ENCODE results near the gene NMUR1.

NMUR1 gene

GRCh38 chr2:231483398-231484329 lies 46.6 kb downstream of the NMUR1 start:
- DNase-seq, result no peak

GRCh38 chr2:231482806-231483391 lies 47.3 kb downstream of the NMUR1 start:
- DNase-seq, result peak; percentile 5 to 27 (median 11)

- no peak for DNase-seq
Measured at GRCh38 chr2:231480781-231481180, 49.5 kb downstream of the NMUR1 start.

DNA sequence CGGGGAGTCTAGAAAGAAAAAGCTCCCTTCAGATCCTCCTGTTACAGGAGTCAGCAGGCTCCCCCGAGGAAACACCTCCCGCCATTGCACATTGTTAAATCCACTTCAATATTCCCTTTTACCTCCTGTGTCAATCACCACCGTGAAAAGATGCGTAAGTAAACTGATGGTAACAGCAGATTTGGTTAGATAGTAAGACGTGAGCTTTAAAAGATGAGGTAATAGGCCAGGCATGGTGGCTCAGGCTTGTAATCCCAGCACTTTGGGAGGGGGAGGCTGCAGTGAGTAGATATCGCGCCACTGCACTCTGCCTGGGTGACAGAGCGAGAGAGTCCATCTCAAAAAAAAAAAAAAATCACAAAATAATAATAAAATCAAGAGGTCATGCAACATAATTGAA lies 50.8 kb downstream of the NMUR1 start:
- DNase-seq, result no peak

DNA sequence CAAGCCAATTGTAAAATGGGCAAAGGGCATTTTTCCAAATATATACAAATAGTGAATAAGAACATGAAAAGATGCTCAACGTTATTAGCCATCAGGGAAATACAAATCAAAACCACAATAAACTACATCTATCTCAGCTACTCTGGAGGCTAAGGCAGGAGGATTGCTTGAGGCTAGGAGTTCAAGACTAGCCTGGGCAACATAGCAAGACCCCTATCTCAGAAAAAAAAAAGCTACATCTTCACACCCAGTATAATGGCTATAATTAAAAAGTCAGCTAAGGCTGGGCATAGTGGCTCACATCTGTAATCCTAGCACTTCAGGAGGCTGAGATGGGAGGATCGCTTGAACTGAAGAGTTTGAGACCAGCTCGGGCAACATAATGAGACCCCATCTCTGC lies 53.3 kb downstream of the NMUR1 start:
- DNase-seq, result no peak

DNA sequence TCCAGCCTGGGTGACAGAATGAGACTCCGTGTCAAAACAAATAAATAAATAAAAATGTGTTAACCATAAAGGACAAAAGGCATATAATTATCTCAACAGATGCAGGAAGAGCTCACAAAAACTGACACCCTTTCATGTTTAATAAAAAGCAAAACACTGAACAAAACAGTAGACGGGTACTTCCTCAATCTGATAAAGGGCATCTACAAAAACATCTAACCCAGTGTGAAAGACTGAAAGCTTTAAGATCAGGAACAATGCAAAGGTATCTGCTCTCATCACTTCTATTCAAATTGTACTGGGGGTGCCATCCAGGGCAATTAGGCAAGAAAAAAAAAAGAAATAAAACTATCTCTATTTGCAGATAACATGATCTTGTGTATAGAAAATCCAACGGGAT lies 54.3 kb downstream of the NMUR1 start:
- no peak for DNase-seq
